ENCODE results near the gene MYL9. TPM values are rescaled to one million over a fixed set of nuclear protein-coding genes. Genes with fewer than 3 reads are reported as not detected.

The MYL9 gene
- polyA plus RNA-seq, 1 of the 3 experiments (the other 2 are of a cell fraction) = not detected

DNA sequence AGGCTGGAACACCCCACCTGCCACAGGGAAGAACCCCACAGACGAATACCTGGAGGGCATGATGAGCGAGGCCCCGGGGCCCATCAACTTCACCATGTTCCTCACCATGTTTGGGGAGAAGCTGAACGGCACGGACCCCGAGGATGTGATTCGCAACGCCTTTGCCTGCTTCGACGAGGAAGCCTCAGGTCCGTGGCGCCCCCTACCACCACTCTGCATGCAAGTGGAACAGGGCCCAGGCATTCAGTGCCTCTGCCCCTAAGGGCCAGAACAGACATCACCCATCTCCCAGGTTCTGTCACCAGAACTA lies 6.6 kb downstream of the MYL9 start (continued):
- TF ChIP-seq REST (IDR thresholded peaks at IDR 0.05; ENCODE audit: low read depth, low read length) = no peak
- TF ChIP-seq, protein P1, sequence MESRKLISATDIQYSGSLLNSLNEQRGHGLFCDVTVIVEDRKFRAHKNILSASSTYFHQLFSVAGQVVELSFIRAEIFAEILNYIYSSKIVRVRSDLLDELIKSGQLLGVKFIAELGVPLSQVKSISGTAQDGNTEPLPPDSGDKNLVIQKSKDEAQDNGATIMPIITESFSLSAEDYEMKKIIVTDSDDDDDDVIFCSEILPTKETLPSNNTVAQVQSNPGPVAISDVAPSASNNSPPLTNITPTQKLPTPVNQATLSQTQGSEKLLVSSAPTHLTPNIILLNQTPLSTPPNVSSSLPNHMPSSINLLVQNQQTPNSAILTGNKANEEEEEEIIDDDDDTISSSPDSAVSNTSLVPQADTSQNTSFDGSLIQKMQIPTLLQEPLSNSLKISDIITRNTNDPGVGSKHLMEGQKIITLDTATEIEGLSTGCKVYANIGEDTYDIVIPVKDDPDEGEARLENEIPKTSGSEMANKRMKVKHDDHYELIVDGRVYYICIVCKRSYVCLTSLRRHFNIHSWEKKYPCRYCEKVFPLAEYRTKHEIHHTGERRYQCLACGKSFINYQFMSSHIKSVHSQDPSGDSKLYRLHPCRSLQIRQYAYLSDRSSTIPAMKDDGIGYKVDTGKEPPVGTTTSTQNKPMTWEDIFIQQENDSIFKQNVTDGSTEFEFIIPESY (IDR thresholded peaks at IDR 0.05; ENCODE audit: borderline replicate concordance, low read depth) = no peak
- TF ChIP-seq EP300 (IDR thresholded peaks at IDR 0.05; ENCODE audit: borderline replicate concordance in 1 of 2, low read depth in 1 of 2, low read length in 1 of 2) = no peak

DNA sequence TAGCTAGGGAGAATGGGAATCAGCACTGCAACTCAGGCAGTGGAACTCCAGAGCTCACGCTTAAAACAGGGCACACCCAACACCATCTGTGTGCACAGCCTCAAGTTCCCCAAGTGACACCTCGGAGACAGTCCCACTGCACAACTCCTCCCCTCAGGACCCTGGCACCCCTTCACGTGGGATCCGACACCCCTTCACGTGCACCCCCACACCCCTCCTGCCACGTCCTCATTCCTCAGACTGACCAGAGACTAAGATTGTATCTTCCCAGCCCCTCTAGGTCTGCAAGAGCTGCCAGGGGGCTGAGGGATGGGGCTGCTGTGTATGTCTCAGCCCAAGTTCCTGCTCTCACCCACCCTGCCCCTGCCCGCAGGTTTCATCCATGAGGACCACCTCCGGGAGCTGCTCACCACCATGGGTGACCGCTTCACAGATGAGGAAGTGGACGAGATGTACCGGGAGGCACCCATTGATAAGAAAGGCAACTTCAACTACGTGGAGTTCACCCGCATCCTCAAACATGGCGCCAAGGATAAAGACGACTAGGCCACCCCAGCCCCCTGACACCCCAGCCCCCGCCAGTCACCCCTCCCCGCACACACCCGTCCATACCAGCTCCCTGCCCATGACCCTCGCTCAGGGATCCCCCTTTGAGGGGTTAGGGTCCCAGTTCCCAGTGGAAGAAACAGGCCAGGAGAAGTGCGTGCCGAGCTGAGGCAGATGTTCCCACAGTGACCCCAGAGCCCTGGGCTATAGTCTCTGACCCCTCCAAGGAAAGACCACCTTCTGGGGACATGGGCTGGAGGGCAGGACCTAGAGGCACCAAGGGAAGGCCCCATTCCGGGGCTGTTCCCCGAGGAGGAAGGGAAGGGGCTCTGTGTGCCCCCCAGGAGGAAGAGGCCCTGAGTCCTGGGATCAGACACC lies 7.6 kb downstream of the MYL9 start:
- no peaks in the 10 kb centered on the region for H3K27me3 ChIP-seq (ENCODE audit: insufficient read depth)
- no peak for DNase-seq
- no peak overlapping the region for H3K27ac ChIP-seq (ENCODE audit: low read depth in 2 of 2, low read length in 1 of 2)
- WGBS (ENCODE audit: low lambda C conversion rate) = 75% methylated on average over 18 of the region's 23 CpGs
- no peak overlapping the region for H3K4me2 ChIP-seq
- H3K9ac ChIP-seq = no peak overlapping the region
- H3K4me3 ChIP-seq (ENCODE audit: low read depth in 2 of 2, low read length in 1 of 2) = no peak overlapping the region
- no peak for TF ChIP-seq EP300 (IDR thresholded peaks at IDR 0.05; ENCODE audit: borderline replicate concordance in 1 of 2, low read depth in 1 of 2, low read length in 1 of 2)
- TF ChIP-seq YY1 (IDR thresholded peaks at IDR 0.05; ENCODE audit: low read depth) = no peak
- TF ChIP-seq SIN3A (IDR thresholded peaks at IDR 0.05; ENCODE audit: borderline replicate concordance, low read depth, low read length) = no peak
- H3K9me3 ChIP-seq = no peaks in the 10 kb centered on the region
- ChIA-PET CTCF (interaction anchor here (0.9 to 1.2 kb wide), 4 partner anchors 8 to 346 kb away, joined by 3 to 6 read pairs (median 4); partner anchors contain the start of gene RAB5IF), POLR2A (no interaction called here)
- no peaks in the 10 kb centered on the region for H3F3A ChIP-seq (replicated peaks; ENCODE audit: insufficient read depth)
- no peaks in the 10 kb centered on the region for H3K36me3 ChIP-seq (replicated peaks in 1 of 2; ENCODE audit: control insufficient read depth in 1 of 2, insufficient read depth in 2 of 2, low read length in 1 of 2)
- no peaks in the 10 kb centered on the region for H3K9me2 ChIP-seq
- peaks cover 0 to 6% of the 10 kb centered on the region in 2 experiments; a peak in 2 of 4 replicates for H3K4me1 ChIP-seq (ENCODE audit: control insufficient read depth in 1 of 2, insufficient read depth in 2 of 2, low read depth in 1 of 2, low read length in 1 of 2)
- H4K20me1 ChIP-seq (ENCODE audit: insufficient read depth) = no peaks in the 10 kb centered on the region; the same call in 1 of the 2 replicates
- H3K79me2 ChIP-seq (ENCODE audit: insufficient read depth) = no peaks in the 10 kb centered on the region
- H2AFZ ChIP-seq (ENCODE audit: low read depth) = no peak overlapping the region

DNA sequence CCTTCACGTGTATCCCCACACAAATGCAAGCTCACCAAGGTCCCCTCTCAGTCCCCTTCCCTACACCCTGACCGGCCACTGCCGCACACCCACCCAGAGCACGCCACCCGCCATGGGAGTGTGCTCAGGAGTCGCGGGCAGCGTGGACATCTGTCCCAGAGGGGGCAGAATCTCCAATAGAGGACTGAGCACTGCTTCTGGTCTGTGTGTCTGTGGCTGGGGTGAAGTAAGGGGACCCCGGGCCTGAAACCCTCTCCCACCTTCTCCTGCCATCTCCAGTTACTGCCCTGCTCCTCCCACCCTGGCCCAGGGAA lies 8.3 kb downstream of the MYL9 start:
- no peak for DNase-seq
- H3F3A ChIP-seq (replicated peaks; ENCODE audit: insufficient read depth) = no peaks in the 10 kb centered on the region
- no peaks in the 10 kb centered on the region for H3K9me2 ChIP-seq
- no peaks in the 10 kb centered on the region; the same call in 1 of the 2 replicates for H4K20me1 ChIP-seq (ENCODE audit: insufficient read depth)
- no peaks in the 10 kb centered on the region for H3K9me3 ChIP-seq
- ChIA-PET CTCF (interaction anchor here (0.9 kb wide), 1 partner anchor 7 kb away, joined by 3 read pairs; no protein-coding TSS in a partner anchor), POLR2A (no interaction called here)
- H3K4me2 ChIP-seq = no peak overlapping the region
- no peak overlapping the region for H2AFZ ChIP-seq (ENCODE audit: low read depth)
- H3K36me3 ChIP-seq (replicated peaks in 1 of 2; ENCODE audit: control insufficient read depth in 1 of 2, insufficient read depth in 2 of 2, low read length in 1 of 2) = no peaks in the 10 kb centered on the region
- no peak overlapping the region for H3K4me3 ChIP-seq (ENCODE audit: low read depth in 2 of 2, low read length in 1 of 2)
- no peaks in the 10 kb centered on the region for H3K27me3 ChIP-seq (ENCODE audit: insufficient read depth)
- peaks cover 0 to under 1% of the 10 kb centered on the region in 2 experiments; a peak in 2 of 4 replicates for H3K4me1 ChIP-seq (ENCODE audit: control insufficient read depth in 1 of 2, insufficient read depth in 2 of 2, low read depth in 1 of 2, low read length in 1 of 2)
- no peak overlapping the region for H3K27ac ChIP-seq (ENCODE audit: low read depth in 2 of 2, low read length in 1 of 2)
- H3K9ac ChIP-seq = no peak overlapping the region
- 83% methylated on average over 6 of the region's 9 CpGs for WGBS (ENCODE audit: low lambda C conversion rate)
- no peaks in the 10 kb centered on the region for H3K79me2 ChIP-seq (ENCODE audit: insufficient read depth)
- no peak for TF ChIP-seq RXRA (IDR thresholded peaks at IDR 0.05; ENCODE audit: borderline replicate concordance, low read depth)
- TF ChIP-seq GABPA (IDR thresholded peaks at IDR 0.05; ENCODE audit: low read depth) = no peak
- no peak for TF ChIP-seq TAF1 (IDR thresholded peaks at IDR 0.05; ENCODE audit: borderline replicate concordance, low read depth, low read length)
- no peak for TF ChIP-seq FOXM1 (IDR thresholded peaks at IDR 0.05; ENCODE audit: low read depth)
- no peak for TF ChIP-seq MXI1 (IDR thresholded peaks at IDR 0.05; ENCODE audit: low read depth, low read length)
- TF ChIP-seq NFIC (IDR thresholded peaks at IDR 0.05; ENCODE audit: borderline replicate concordance) = no peak
- no peak for TF ChIP-seq ELF1 (IDR thresholded peaks at IDR 0.05)
- no peak for TF ChIP-seq CHD2 (IDR thresholded peaks at IDR 0.05; ENCODE audit: low read length, partially characterized antibody)
- TF ChIP-seq, protein P2, sequence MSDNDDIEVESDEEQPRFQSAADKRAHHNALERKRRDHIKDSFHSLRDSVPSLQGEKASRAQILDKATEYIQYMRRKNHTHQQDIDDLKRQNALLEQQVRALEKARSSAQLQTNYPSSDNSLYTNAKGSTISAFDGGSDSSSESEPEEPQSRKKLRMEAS (IDR thresholded peaks at IDR 0.05; ENCODE audit: low read depth) = no peak
- TF ChIP-seq SMC3 (IDR thresholded peaks at IDR 0.05; ENCODE audit: low read depth, low read length) = no peak
- no peak for TF ChIP-seq SIN3A (IDR thresholded peaks at IDR 0.05; ENCODE audit: borderline replicate concordance, low read depth, low read length)
- no peak for TF ChIP-seq TCF12 (IDR thresholded peaks at IDR 0.05)

Data from SK-N-SH (cell line).